HL-60 (cell line): ENCODE results near the gene SPRY2.

Experiments
- GABPA ChIP-seq: IDR thresholded peaks from 2 replicates; pipeline ENCODE4 v1.6.1; 2012; ENCODE audit warnings: low read depth
- POLR2AphosphoS5 ChIP-seq: IDR thresholded peaks from 2 replicates; pipeline ENCODE4 v1.6.1; 2012; ENCODE audit warnings: low read depth

DNA sequence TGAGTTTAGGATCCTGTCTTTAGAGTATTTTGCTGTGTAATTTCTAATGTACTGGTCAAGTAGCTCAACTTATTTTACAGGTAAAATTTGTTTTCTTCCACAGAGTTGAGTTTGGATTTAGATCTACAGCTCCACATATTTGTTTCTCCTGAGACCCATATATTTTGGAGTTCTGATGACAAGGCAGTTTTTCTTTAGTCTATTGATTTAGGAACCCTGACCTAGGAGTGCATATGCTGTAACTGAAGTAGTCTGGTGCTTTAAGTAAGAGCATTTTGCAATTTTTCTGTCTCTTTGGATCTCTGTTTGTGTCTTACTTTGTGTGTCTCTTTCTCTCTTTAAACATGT is 19.5 kb upstream of the SPRY2 start:
- TF ChIP-seq GABPA (no peak), POLR2AphosphoS5 (no peak)
